ENCODE results near the gene WDR86. TPM values are rescaled to one million over a fixed set of nuclear protein-coding genes. Genes with fewer than 3 reads are reported as not detected.

WDR86 gene
- total RNA-seq, 1 experiment from 2014 or later, result 0.86 TPM

GRCh38 chr7:151408839-151409666 lies 785 bp downstream of the WDR86 start:
- H3K4me1 ChIP-seq (ENCODE audit: insufficient read depth, low read length, poor library complexity, severe bottlenecking), result peaks cover 11% of the 10 kb centered on the region
- no peaks in the 10 kb centered on the region for H3K36me3 ChIP-seq (ENCODE audit: insufficient read depth, low read length, poor library complexity, severe bottlenecking)
- intact Hi-C loops (cut with micrococcal nuclease; ENCODE audit: unreplicated experiment), result no loop called here
- no peak for TF ChIP-seq CTCF (conservative IDR thresholded peaks at IDR 0.05; ENCODE audit: low read depth, low read length)
- TF ChIP-seq EZH2 (IDR thresholded peaks at IDR 0.05; ENCODE audit: borderline replicate concordance, low read depth, low read length, poor library complexity, severe bottlenecking), result no peak
- H3K9me3 ChIP-seq (ENCODE audit: low read depth, low read length, poor library complexity, severe bottlenecking), result no peaks in the 10 kb centered on the region
- BruUV-seq (replicated peaks), result no TSS peak
- POLR2A ChIA-PET (ENCODE audit: low non-redundant PET), result no interaction called here
- DNase-seq (ENCODE audit: low spot score), result no peak
- CTCF ChIA-PET, result no interaction called here
- no peak overlapping the region for H3K27ac ChIP-seq (ENCODE audit: low read depth, low read length, poor library complexity, severe bottlenecking)
- H3K4me3 ChIP-seq (ENCODE audit: low read depth, low read length, poor library complexity, severe bottlenecking), result peak overlapping the region; percentile 74
- H3K27me3 ChIP-seq (replicated peaks; ENCODE audit: insufficient read depth, low read depth, low read length, poor library complexity), result peaks cover 50% of the 10 kb centered on the region

DNA sequence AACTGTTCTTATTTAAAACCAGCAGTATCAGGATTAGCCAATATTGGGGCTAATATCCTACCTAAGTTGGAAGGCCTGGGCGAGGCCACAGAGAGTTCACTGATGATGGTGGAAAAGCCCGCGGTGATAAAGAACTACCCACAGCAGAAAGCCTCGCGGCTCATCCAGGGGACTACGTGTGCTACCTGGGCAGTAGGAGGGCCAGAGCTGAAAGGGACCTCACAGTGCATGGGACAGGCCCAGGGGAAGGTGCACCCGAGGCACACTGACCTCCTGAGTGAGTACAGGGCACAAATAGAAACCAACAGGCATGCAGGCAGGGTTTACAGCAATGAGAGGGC lies 1.4 kb downstream of the WDR86 start:
- no TSS peak for BruUV-seq (replicated peaks)
- intact Hi-C loops (cut with micrococcal nuclease; ENCODE audit: unreplicated experiment), result no loop called here
- DNase-seq (ENCODE audit: low spot score), result no peak
- Histone ChIP-seq H3K27ac (ENCODE audit: low read depth, low read length, poor library complexity, severe bottlenecking) (no peak overlapping the region), H3K27me3 (replicated peaks; ENCODE audit: insufficient read depth, low read depth, low read length, poor library complexity) (peaks cover 49% of the 10 kb centered on the region), H3K4me1 (ENCODE audit: insufficient read depth, low read length, poor library complexity, severe bottlenecking) (peaks cover 11% of the 10 kb centered on the region), H3K9me3 (ENCODE audit: low read depth, low read length, poor library complexity, severe bottlenecking) (no peaks in the 10 kb centered on the region), H3K4me3 (ENCODE audit: low read depth, low read length, poor library complexity, severe bottlenecking) (peak overlapping the region; percentile 74), H3K36me3 (ENCODE audit: insufficient read depth, low read length, poor library complexity, severe bottlenecking) (no peaks in the 10 kb centered on the region)
- ChIA-PET POLR2A (ENCODE audit: low non-redundant PET) (no interaction called here), CTCF (no interaction called here)
- no peak for TF ChIP-seq EZH2 (IDR thresholded peaks at IDR 0.05; ENCODE audit: borderline replicate concordance, low read depth, low read length, poor library complexity, severe bottlenecking)
- TF ChIP-seq CTCF (conservative IDR thresholded peaks at IDR 0.05; ENCODE audit: low read depth, low read length), result no peak

DNA sequence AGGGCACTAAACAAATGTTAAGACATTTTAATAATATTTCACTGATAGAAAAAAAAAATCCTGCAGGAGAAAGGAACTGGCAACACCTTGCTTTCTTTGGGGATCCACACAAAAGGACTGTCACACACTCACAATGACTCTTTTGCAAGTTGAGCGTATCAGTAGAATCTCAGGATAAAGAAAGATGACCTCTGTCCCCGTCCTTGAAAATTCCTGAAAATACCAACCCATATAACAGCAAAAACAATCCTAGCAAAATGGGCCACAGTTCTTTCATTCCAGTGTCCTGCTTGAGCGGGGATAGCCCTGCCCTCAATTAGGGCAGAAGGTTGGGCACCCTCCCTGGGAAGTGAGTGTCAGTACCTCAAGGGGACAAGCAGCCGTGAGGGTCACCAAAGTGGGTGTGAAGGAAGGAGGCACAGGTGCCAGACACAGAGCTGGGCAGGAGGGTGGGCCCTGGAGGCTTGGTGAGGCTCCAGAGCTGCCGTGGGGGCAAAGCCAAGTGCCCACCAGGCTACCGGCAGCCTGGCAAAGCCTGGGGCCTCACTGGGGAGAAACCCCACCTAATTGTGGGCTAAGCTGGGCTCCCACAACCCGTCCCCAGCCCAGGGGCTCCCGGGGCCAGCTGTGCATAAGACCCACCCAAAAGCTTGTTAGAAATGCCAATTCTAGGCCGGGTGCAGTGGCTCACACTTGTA lies 2.8 kb downstream of the WDR86 start:
- H3K36me3 ChIP-seq (ENCODE audit: insufficient read depth, low read length, poor library complexity, severe bottlenecking), result no peaks in the 10 kb centered on the region
- TF ChIP-seq EZH2 (IDR thresholded peaks at IDR 0.05; ENCODE audit: borderline replicate concordance, low read depth, low read length, poor library complexity, severe bottlenecking) (no peak), CTCF (conservative IDR thresholded peaks at IDR 0.05; ENCODE audit: low read depth, low read length) (no peak)
- no peak overlapping the region for H3K4me3 ChIP-seq (ENCODE audit: low read depth, low read length, poor library complexity, severe bottlenecking)
- peaks cover 11% of the 10 kb centered on the region for H3K4me1 ChIP-seq (ENCODE audit: insufficient read depth, low read length, poor library complexity, severe bottlenecking)
- no peak overlapping the region for H3K27ac ChIP-seq (ENCODE audit: low read depth, low read length, poor library complexity, severe bottlenecking)
- H3K9me3 ChIP-seq (ENCODE audit: low read depth, low read length, poor library complexity, severe bottlenecking), result no peaks in the 10 kb centered on the region
- ChIA-PET CTCF (no interaction called here), POLR2A (ENCODE audit: low non-redundant PET) (interaction anchor here (0.6 kb wide), 1 partner anchor 24 kb away, joined by 3 read pairs; no protein-coding TSS in a partner anchor)
- intact Hi-C loops (cut with micrococcal nuclease; ENCODE audit: unreplicated experiment), result no loop called here
- no peak for DNase-seq (ENCODE audit: low spot score)
- BruUV-seq (replicated peaks), result no TSS peak
- peaks cover 36% of the 10 kb centered on the region for H3K27me3 ChIP-seq (replicated peaks; ENCODE audit: insufficient read depth, low read depth, low read length, poor library complexity)

All from A673 (cell line).